ENCODE results near the gene PSMB7.
A peak's percentile ranks its signal among the peaks of the same experiment; 100 is the strongest.

- peak; percentile 48 for TF ChIP-seq CTCF (IDR thresholded peaks at IDR 0.05; ENCODE audit: low read length)
- TF ChIP-seq EZH2 (IDR thresholded peaks at IDR 0.05; ENCODE audit: borderline replicate concordance, low read length) = no peak
Observed at GRCh38 chr9:124410321-124410913, 4.8 kb downstream of the PSMB7 start.

All from OCI-LY1 (cell line).